ENCODE measurements around the gene GCNA.
"Not testable (repeated sequence)": the region's sequence is repeated elsewhere in the genome, so short reads cannot be mapped to it uniquely, and the experiment has no call there.

GCNA gene

DNA sequence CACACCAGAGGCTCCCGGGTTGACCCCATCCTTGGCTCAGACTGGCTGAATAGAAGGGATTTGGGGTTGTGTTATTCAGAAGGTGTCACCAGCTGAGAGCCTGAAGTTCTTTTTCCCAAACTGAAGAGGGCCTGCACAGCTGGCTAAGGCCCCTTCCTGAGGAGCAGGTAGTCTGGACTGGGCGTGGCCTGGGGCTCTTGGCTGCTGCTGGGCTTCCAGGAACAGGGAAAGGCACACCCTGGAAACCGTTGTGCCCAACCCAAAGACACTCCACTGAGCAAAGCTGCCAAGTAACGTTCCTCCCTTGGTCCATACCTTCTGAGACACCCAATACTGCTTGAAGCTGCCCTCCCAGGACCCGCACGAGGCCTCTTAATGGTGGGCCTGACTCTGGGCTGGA is 48.3 kb downstream of the GCNA start:
- Histone ChIP-seq H3K27me3 (ENCODE audit: low read depth, low read length) (no peaks in the 10 kb centered on the region), H3K4me1 (ENCODE audit: control insufficient read depth in 1 of 2, insufficient read depth in 2 of 2, low read length in 2 of 2) (peaks cover 13 to 18% of the 10 kb centered on the region in 2 donors), H3K4me3 (ENCODE audit: low read depth in 1 of 2, low read length in 2 of 2) (no peak overlapping the region), H3K36me3 (ENCODE audit: control insufficient read depth in 1 of 2, insufficient read depth in 2 of 2, low read length in 2 of 2) (no peaks in the 10 kb centered on the region), H3K9me3 (ENCODE audit: control insufficient read depth in 1 of 2, low read length in 2 of 2) (no peaks in the 10 kb centered on the region), H3K27ac (ENCODE audit: low read length) (peak overlapping the region; percentile 31)

DNA sequence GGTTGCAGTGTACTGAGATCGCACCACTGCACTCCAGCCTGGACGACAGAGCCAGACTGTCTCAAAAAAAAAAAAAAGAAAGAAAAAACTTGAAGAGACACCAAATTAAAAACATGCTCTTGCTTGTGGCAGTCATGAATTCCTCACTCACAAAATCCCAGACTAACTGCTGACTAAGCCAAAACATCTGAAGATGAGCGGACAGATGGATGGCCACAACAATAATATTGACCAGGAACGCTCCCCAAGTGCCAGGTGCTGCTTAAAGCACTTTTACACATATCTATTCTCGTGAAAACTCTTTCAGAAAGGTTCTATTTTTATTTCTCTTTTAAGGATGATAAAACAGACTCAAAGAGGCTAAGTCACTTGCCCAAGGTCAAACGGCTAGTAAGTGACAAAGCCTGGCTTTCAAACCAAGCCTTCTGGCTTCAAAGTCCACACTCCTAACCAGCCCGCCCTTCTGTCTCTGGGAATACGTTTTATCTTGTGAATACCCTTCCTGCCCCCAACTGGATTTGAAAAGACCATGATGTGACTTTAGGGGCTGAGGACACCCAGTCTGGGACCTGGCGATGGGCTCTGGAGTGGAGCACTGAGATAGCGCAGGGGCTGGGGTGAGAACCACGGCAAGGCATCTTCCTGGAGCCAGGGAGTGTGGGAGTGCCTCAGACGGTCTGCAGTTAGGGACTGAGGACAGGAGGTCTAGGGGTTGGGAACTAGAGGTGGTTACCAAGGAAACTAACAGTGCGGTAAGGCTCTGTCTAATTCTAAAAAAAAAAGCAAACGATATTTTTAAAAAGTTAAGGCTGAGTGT is 49.6 kb downstream of the GCNA start:
- Histone ChIP-seq H3K9me3 (ENCODE audit: control insufficient read depth in 1 of 2, low read length in 2 of 2) (no peaks in the 10 kb centered on the region), H3K27ac (ENCODE audit: low read length) (no peak overlapping the region), H3K36me3 (ENCODE audit: control insufficient read depth in 1 of 2, insufficient read depth in 2 of 2, low read length in 2 of 2) (no peaks in the 10 kb centered on the region), H3K4me3 (ENCODE audit: low read depth in 1 of 2, low read length in 2 of 2) (no peak overlapping the region), H3K4me1 (ENCODE audit: control insufficient read depth in 1 of 2, insufficient read depth in 2 of 2, low read length in 2 of 2) (peaks cover 5 to 10% of the 10 kb centered on the region in 2 donors), H3K27me3 (ENCODE audit: low read depth, low read length) (no peaks in the 10 kb centered on the region)

DNA sequence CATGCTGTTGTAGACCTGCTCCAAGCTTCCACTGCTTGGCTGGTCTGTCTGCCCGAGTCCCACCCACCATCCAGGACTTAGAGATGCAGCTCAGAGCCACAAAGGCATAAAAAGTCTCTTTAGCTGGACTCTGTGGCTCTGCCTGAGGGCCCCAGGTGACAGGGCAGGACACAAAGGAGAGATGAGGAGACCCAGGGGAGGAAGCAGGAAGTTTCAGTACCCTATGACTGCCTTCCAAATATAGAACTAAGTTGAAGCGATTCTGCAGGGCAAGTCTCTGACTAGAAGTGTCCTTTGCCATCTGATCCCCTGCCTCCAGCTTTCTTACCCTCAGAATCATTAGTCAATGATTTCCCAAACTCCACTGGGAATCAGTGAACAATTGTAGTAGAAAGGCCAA is 51.2 kb downstream of the GCNA start:
- H3K27ac ChIP-seq (ENCODE audit: low read length), result no peak overlapping the region
- no peaks in the 10 kb centered on the region for H3K27me3 ChIP-seq (ENCODE audit: low read depth, low read length)
- no peaks in the 10 kb centered on the region for H3K9me3 ChIP-seq (ENCODE audit: control insufficient read depth in 1 of 2, low read length in 2 of 2)
- H3K36me3 ChIP-seq (ENCODE audit: control insufficient read depth in 1 of 2, insufficient read depth in 2 of 2, low read length in 2 of 2), result no peaks in the 10 kb centered on the region
- H3K4me3 ChIP-seq (ENCODE audit: low read depth in 1 of 2, low read length in 2 of 2), result no peak overlapping the region
- no peaks in the 10 kb centered on the region for H3K4me1 ChIP-seq (ENCODE audit: control insufficient read depth in 1 of 2, insufficient read depth in 2 of 2, low read length in 2 of 2)

DNA sequence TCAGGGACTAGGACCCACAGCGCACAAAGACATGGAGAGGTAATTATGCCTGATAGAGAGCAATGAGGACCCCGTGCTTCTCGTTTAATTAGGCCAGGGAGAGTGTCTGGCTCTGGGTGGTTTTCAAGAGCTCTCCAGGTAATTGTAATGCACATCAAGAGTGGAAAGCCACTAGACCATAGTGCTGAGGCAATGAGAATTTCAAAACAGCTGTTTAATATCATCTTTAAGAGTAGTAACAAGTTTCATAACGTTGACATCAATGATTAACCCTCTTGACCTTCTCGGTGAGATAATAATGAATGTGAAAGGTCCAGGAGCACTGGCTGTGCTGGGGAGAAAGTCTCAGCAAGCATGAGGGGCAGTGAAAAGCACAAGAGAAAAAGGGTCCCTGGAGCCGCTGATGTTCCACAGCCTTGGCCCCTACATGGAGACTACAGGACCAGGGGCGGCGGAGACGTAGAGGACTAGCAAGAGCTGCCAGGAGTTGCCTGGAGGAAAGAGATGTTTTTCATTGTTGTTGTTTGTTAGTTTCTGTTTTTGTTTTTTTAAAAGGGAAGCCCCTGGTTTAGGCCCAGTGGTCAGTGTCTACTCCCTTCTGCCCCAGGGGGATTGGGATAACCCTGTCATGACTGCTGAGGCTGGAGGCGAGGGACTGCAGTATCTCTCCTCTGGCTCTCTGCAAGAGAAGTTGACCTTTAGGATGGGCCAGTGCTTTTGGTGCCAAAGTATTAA is 54.9 kb downstream of the GCNA start:
- Histone ChIP-seq H3K4me1 (ENCODE audit: control insufficient read depth in 1 of 2, insufficient read depth in 2 of 2, low read length in 2 of 2) (no peaks in the 10 kb centered on the region), H3K4me3 (ENCODE audit: low read depth in 1 of 2, low read length in 2 of 2) (no peak overlapping the region), H3K36me3 (ENCODE audit: control insufficient read depth in 1 of 2, insufficient read depth in 2 of 2, low read length in 2 of 2) (no peaks in the 10 kb centered on the region), H3K27me3 (ENCODE audit: low read depth, low read length) (no peaks in the 10 kb centered on the region), H3K9me3 (ENCODE audit: control insufficient read depth in 1 of 2, low read length in 2 of 2) (no peaks in the 10 kb centered on the region), H3K27ac (ENCODE audit: low read length) (no peak overlapping the region)

DNA sequence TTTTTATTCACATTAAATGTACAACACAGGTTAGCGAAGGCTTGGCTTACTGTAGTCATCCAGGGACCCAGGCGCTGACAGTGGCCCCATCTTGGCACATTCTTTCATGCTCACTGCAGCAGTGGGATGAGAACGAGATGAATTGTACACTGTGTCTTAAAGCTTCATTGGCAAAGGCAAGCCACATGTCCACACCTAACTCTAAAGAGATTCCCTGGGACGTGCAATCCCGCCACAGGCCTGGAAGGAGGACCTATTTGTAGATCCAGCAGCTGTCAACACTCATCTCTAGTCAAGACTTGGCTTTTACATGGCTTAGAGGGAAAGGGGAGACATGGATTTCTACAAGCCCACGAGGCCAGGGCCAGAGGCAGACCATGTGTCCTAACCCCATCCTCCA is 56.1 kb downstream of the GCNA start:
- Histone ChIP-seq H3K4me3 (ENCODE audit: low read depth in 1 of 2, low read length in 2 of 2) (no peak overlapping the region), H3K36me3 (ENCODE audit: control insufficient read depth in 1 of 2, insufficient read depth in 2 of 2, low read length in 2 of 2) (no peaks in the 10 kb centered on the region)

DNA sequence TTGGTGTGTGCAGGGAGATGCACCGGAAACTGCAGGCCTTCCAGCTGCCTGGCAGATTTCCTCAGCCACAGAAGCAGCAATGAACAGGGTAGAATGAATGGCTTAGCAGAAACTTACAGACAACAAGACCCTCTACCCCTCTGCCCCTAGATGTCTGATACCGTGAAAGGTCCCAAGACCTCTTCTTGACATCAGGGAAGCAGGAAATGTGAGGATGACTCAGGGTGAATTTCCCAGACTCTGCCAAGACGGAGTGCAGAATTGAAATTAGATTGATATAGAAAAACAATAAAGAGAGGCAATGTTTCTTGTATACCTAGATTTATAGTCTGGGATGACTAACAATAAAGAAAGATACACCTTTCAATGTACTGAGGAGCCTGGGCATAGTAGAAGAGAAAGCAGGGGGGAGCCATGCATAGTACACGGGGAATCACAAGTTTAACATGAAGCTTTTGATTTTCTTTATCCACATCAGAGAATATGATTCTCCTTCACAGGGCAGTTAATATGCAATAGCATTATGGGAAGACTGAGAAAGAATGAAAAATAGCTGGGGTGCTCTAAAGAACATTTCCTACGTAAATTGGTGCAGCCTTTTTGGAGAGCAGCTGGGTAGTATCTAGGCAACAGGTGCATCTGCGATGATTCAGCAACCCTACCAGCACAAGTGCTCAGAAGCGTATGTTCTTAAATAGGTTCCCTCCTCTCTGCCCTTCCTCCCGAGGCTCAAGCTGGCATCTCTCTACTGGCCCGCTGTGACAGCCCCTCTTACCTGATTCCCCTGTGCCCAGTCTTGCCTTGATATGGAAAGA is 58.4 kb downstream of the GCNA start:
- H3K36me3 ChIP-seq (ENCODE audit: control insufficient read depth in 1 of 2, insufficient read depth in 2 of 2, low read length in 2 of 2), result no peaks in the 10 kb centered on the region
- no peak overlapping the region for H3K4me3 ChIP-seq (ENCODE audit: low read depth in 1 of 2, low read length in 2 of 2)
- H3K27ac ChIP-seq (ENCODE audit: low read length), result peak overlapping the region; percentile 45
- H3K27me3 ChIP-seq (ENCODE audit: low read depth, low read length), result no peaks in the 10 kb centered on the region
- no peaks in the 10 kb centered on the region for H3K4me1 ChIP-seq (ENCODE audit: control insufficient read depth in 1 of 2, insufficient read depth in 2 of 2, low read length in 2 of 2)
- no peaks in the 10 kb centered on the region for H3K9me3 ChIP-seq (ENCODE audit: control insufficient read depth in 1 of 2, low read length in 2 of 2)

More for the DNA sequence above, 56.1 kb downstream of the GCNA start:
- Histone ChIP-seq H3K27ac (ENCODE audit: low read length) (no peak overlapping the region), H3K9me3 (ENCODE audit: control insufficient read depth in 1 of 2, low read length in 2 of 2) (no peaks in the 10 kb centered on the region), H3K4me1 (ENCODE audit: control insufficient read depth in 1 of 2, insufficient read depth in 2 of 2, low read length in 2 of 2) (no peaks in the 10 kb centered on the region), H3K27me3 (ENCODE audit: low read depth, low read length) (no peaks in the 10 kb centered on the region)

DNA sequence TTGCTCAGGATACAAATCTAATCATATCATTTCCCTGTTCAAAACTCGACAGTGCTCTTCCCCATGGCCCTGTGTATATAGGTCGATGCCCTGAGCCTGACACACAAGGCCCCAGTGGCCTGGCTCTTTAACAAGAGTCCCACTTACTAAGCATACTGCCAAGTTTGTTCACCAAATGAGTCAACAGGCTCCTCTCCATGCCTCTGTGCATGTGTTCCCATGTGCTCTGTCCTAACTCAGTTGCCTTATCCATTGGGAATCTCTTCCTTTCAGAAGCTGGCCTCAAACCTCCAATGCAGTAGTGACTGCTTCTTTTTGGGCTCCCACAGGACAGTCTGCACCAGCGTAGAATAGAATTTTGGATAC is 59.0 kb downstream of the GCNA start:
- Histone ChIP-seq H3K36me3 (ENCODE audit: control insufficient read depth in 1 of 2, insufficient read depth in 2 of 2, low read length in 2 of 2) (no peaks in the 10 kb centered on the region), H3K9me3 (ENCODE audit: control insufficient read depth in 1 of 2, low read length in 2 of 2) (no peaks in the 10 kb centered on the region), H3K27me3 (ENCODE audit: low read depth, low read length) (no peaks in the 10 kb centered on the region), H3K4me1 (ENCODE audit: control insufficient read depth in 1 of 2, insufficient read depth in 2 of 2, low read length in 2 of 2) (no peaks in the 10 kb centered on the region), H3K27ac (ENCODE audit: low read length) (peak overlapping the region; percentile 31), H3K4me3 (ENCODE audit: low read depth in 1 of 2, low read length in 2 of 2) (no peak overlapping the region)

DNA sequence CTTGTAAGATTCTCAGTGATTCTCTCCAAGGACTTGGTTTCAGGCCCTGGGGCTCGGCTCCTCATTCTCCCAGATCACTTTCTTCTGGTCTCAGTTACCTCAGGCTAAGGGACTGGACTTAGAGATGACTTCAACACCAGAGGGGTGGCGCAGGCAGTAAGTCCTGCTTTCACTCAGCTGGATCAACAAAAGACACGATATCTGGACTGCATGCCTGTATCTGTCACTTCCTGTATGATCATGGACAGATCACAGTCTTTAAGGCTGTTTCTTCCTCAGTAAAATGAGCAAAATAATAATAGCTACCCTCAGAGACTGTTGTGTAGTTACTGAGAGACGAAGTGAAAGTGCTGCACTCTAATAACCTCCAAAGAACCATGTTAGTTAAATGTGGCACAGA is 59.6 kb downstream of the GCNA start:
- H3K27ac ChIP-seq (ENCODE audit: low read length), result peak overlapping the region; percentile 20
- no peaks in the 10 kb centered on the region for H3K9me3 ChIP-seq (ENCODE audit: control insufficient read depth in 1 of 2, low read length in 2 of 2)
- no peak overlapping the region for H3K4me3 ChIP-seq (ENCODE audit: low read depth in 1 of 2, low read length in 2 of 2)
- H3K4me1 ChIP-seq (ENCODE audit: control insufficient read depth in 1 of 2, insufficient read depth in 2 of 2, low read length in 2 of 2), result no peaks in the 10 kb centered on the region
- no peaks in the 10 kb centered on the region for H3K27me3 ChIP-seq (ENCODE audit: low read depth, low read length)
- H3K36me3 ChIP-seq (ENCODE audit: control insufficient read depth in 1 of 2, insufficient read depth in 2 of 2, low read length in 2 of 2), result no peaks in the 10 kb centered on the region

DNA sequence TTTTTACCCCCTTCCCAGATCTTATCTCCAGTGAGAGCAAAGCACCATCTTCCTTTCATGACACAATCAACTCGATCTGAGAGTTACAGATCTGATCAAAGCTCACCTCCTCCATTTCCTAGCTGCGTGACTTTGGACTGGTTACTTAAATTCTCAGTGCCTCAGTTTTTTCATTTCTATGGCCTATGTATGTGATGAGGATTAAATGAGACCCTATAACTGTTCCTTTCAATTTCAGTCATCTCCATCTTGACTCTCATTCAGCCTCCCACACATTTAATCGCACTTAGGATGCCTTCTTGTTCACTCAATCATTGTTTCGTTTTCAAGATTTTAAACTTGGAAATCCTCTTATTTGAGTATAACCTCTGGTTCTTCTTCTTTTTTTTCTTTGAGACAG is 60.2 kb downstream of the GCNA start:
- Histone ChIP-seq H3K4me1 (ENCODE audit: control insufficient read depth in 1 of 2, insufficient read depth in 2 of 2, low read length in 2 of 2) (no peaks in the 10 kb centered on the region), H3K9me3 (ENCODE audit: control insufficient read depth in 1 of 2, low read length in 2 of 2) (no peaks in the 10 kb centered on the region), H3K27me3 (ENCODE audit: low read depth, low read length) (no peaks in the 10 kb centered on the region), H3K36me3 (ENCODE audit: control insufficient read depth in 1 of 2, insufficient read depth in 2 of 2, low read length in 2 of 2) (no peaks in the 10 kb centered on the region), H3K4me3 (ENCODE audit: low read depth in 1 of 2, low read length in 2 of 2) (no peak overlapping the region), H3K27ac (ENCODE audit: low read length) (peak overlapping the region; percentile 20)

DNA sequence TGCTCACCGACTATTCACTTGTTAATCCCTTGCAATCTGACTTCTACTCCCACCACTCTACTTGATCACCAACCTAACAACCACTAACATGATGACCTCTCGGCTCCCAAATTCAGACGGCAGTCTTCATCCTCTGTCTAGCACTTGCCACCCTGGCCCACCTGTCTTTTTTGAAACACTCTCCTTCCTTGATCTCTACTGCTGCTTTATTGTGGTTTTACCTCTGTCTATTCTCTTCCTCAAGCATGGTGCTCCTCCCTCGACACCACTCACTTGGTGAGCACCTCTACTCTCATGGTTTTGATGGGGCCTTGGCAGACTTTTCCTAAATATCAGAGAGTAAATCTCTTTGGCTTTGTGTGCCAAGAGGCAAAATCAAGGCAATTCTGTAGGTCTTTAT is 61.8 kb downstream of the GCNA start:
- H3K4me3 ChIP-seq (ENCODE audit: low read depth in 1 of 2, low read length in 2 of 2), result no peak overlapping the region
- no peaks in the 10 kb centered on the region for H3K4me1 ChIP-seq (ENCODE audit: control insufficient read depth in 1 of 2, insufficient read depth in 2 of 2, low read length in 2 of 2)
- no peak overlapping the region for H3K27ac ChIP-seq (ENCODE audit: low read length)
- no peaks in the 10 kb centered on the region for H3K36me3 ChIP-seq (ENCODE audit: control insufficient read depth in 1 of 2, insufficient read depth in 2 of 2, low read length in 2 of 2)
- H3K9me3 ChIP-seq (ENCODE audit: control insufficient read depth in 1 of 2, low read length in 2 of 2), result no peaks in the 10 kb centered on the region
- no peaks in the 10 kb centered on the region for H3K27me3 ChIP-seq (ENCODE audit: low read depth, low read length)

DNA sequence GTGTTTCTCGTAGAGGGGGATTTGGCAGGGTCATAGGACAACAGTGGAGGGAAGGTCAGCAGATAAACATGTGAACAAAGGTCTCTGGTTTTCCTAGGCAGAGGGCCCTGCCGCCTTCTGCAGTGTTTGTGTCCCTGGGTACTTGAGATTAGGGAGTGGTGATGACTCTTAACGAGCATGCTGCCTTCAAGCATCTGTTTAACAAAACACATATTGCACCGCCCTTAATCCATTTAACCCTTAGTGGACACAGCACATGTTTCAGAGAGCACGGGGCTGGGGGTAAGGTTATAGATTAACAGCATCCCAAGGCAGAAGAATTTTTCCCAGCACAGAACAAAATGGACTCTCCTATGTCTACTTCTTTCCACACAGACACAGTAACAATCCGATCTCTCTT is 66.2 kb downstream of the GCNA start:
- H3K4me1 ChIP-seq (ENCODE audit: control insufficient read depth in 1 of 2, insufficient read depth in 2 of 2, low read length in 2 of 2); H3K9me3 ChIP-seq (ENCODE audit: control insufficient read depth in 1 of 2, low read length in 2 of 2); H3K36me3 ChIP-seq (ENCODE audit: control insufficient read depth in 1 of 2, insufficient read depth in 2 of 2, low read length in 2 of 2); H3K4me3 ChIP-seq (ENCODE audit: low read depth in 1 of 2, low read length in 2 of 2); H3K27ac ChIP-seq (ENCODE audit: low read length); H3K27me3 ChIP-seq (ENCODE audit: low read depth, low read length): not testable (repeated sequence)
